Lower leg skin (tissue), 4 donors: ENCODE measurements around the gene POU3F3. TPM values are rescaled to one million over a fixed set of nuclear protein-coding genes. Genes with fewer than 3 reads are reported as not detected.

Source experiments
- DNase-seq, 2 donors: peaks; one replicate each; pipeline ENCODE4 v3.0.0-alpha.2; 2019; ENCODE audit warnings: low spot score in 2 of 2
- H3K4me3 ChIP-seq: fragments of 200-600 bp; sonication (generic); 2 replicates; pipeline ENCODE4 v1.5.1; 2017; ENCODE audit warnings: mild to moderate bottlenecking, low read depth; ENCODE audit not compliant: poor library complexity, severe bottlenecking
- POLR2A ChIP-seq, 2 donors: fragments of 450-650 bp; IDR thresholded peaks; one replicate each; pipeline ENCODE4 v1.6.1; 2016 to 2017; ENCODE audit warnings: antibody characterized with exemption in 2 of 2, mild to moderate bottlenecking in 1 of 2, moderate library complexity in 1 of 2
- WGBS, 2 donors: methylation state at CpG; one replicate each; pipeline ENCODE4 v1.1.5; 2018; 5-methylcytosine and 5-hydroxymethylcytosine counted together
- intact Hi-C: fragments of 100-400 bp; cut with DNase I; formaldehyde crosslinking; loops from one replicate; pipeline ENCODE4 v1.15.0; 2023; ENCODE audit warnings: low total_unique reads
- total RNA-seq, 4 donors: library from RNA; depleted of rRNA; stranded (reverse); fragments of >200 nt; gene quantifications; one replicate each; pipeline ENCODE4 v1.1.0, GENCODE V29; 2016
- TF ChIP-seq, protein P1 (sequence below), 3 donors: fragments of 450-650 bp; IDR thresholded peaks; one replicate each; pipeline ENCODE4 v1.5.1; 2016; ENCODE audit warnings: antibody characterized with exemption in 3 of 3, mild to moderate bottlenecking in 3 of 3, moderate library complexity in 2 of 3

Gene POU3F3
- total RNA-seq, 4 donors from 2014 or later: 0.84 to 3.5 (median 2.1) TPM

DNA sequence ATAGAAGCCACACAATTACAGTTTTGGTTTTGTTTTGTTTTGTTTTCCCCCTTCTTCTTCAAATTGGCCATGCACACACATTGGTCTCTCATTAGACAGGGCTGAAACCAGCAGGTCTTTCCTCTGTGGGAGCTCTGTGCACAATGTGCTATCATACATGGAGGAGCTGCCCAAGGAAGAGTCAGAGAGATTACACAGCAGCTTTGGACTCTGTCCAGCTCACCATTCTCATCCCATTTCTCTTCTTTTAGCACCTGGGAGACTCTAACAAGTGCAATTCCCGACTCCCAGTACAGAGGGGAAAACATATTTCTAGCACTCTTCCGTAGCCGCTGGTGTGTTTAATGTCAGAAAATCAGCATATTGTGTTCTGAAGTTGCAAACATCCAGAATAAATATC, 29.4 kb downstream of the POU3F3 start:
- intact Hi-C loops: no loop called here
- no peak overlapping the region for H3K4me3 ChIP-seq
- WGBS, 2 donors: 84 to 85% methylated on average over 3 of the region's 3 CpGs
- no peak for DNase-seq
- TF ChIP-seq POLR2A (IDR thresholded peaks at IDR 0.05): no peak
- TF ChIP-seq, protein P1, sequence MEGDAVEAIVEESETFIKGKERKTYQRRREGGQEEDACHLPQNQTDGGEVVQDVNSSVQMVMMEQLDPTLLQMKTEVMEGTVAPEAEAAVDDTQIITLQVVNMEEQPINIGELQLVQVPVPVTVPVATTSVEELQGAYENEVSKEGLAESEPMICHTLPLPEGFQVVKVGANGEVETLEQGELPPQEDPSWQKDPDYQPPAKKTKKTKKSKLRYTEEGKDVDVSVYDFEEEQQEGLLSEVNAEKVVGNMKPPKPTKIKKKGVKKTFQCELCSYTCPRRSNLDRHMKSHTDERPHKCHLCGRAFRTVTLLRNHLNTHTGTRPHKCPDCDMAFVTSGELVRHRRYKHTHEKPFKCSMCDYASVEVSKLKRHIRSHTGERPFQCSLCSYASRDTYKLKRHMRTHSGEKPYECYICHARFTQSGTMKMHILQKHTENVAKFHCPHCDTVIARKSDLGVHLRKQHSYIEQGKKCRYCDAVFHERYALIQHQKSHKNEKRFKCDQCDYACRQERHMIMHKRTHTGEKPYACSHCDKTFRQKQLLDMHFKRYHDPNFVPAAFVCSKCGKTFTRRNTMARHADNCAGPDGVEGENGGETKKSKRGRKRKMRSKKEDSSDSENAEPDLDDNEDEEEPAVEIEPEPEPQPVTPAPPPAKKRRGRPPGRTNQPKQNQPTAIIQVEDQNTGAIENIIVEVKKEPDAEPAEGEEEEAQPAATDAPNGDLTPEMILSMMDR (IDR thresholded peaks at IDR 0.05): no peak

DNA sequence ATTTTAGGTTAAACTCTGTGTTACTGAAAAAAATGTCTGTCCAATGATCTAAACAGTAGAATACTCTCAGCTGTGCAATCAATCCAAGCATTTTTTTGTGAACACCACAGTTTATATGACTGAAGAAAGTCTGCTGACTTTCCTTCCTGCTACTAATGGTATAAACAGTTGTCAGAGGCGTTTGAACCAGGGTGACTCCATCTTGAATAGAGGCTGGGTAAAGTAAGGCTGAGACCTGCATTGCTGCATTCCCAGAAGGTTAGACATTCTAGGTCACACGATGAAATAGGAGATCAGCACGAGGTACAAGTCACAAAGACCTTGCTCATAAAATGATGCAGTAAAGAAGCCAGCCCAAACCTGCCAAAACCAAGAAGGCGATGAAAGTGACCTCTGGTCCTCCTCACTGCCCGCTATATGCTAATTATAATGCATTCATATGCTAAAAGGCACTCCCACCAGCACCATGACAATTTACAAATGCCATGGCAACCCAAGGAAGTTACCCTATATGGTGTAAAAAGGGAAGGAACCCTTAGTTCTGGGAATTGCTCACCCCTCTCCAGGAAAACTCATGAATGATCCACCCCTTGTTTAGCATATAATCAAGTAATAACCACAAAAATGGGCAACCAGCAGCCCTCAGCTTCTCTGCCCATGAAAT, 31.3 kb downstream of the POU3F3 start:
- intact Hi-C loops: no loop called here
- no peak for DNase-seq
- TF ChIP-seq, protein P1 (IDR thresholded peaks at IDR 0.05): no peak
- no peak for TF ChIP-seq POLR2A (IDR thresholded peaks at IDR 0.05)
- H3K4me3 ChIP-seq: no peak overlapping the region
- WGBS, 2 donors: 57 to 74% methylated on average over 5 of the region's 5 CpGs

DNA sequence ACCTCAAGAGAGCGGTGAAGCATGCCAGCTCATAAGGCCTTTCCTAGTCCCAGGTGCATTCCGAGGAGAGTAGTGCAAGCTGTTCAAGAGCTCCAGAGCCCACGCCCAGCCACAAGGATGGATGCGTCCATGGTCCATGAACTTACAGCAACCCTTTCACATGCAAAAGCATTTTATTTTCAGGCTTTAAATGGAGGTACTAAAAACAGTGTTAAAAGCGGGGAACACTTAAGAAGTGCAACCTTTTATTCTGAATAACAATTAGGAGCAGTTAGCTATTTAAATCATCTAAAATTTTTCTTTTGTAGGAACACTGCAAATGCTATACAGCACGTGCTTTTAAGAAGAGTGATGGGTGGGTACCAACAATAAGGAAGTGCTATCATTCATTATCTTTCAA, 33.8 kb downstream of the POU3F3 start:
- no peak overlapping the region for H3K4me3 ChIP-seq
- intact Hi-C loops: no loop called here
- 86 to 89% methylated on average over 6 of the region's 6 CpGs for WGBS, 2 donors
- no peak for TF ChIP-seq POLR2A (IDR thresholded peaks at IDR 0.05)
- TF ChIP-seq, protein P1 (IDR thresholded peaks at IDR 0.05): no peak
- no peak for DNase-seq

DNA sequence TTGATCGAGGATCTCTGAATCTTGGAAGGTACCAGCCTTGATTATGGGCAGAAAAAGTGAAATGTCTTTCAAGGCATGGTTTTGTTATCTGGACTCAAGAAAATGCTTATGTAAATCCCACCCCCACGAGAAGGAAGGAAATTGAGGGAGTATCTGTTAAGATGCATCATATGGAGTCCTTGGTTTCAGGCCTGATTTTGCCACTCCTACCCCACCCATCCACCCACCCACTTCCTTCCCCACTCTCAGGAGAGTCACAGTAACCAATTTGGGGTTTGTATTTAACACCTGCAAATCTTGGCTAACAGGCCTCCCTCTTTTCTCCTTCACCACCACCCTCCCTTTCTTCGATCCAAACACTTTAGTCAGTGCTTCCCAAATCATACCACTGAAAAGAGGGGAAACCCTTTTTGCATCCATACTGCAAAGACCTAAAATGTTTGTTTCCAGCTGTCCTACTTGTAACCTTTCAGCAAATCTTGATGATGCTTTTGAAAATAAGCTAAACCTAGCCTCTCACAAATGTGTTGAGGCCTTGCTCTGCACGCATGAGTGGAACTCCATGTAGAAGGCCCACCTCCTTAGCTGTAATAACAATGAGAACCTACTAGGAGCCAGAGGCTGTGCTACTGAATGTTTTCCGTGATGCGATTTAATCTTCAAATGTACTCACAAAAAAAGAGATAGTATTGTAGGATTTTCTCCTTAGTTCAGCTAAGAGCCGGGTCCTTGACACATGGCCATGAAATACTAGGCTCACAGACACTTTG, 34.8 kb downstream of the POU3F3 start:
- no peak for TF ChIP-seq POLR2A (IDR thresholded peaks at IDR 0.05)
- TF ChIP-seq, protein P1 (IDR thresholded peaks at IDR 0.05): no peak
- intact Hi-C loops: no loop called here
- 68 to 84% methylated on average over 7 of the region's 7 CpGs for WGBS, 2 donors
- H3K4me3 ChIP-seq: no peak overlapping the region
- DNase-seq: no peak

DNA sequence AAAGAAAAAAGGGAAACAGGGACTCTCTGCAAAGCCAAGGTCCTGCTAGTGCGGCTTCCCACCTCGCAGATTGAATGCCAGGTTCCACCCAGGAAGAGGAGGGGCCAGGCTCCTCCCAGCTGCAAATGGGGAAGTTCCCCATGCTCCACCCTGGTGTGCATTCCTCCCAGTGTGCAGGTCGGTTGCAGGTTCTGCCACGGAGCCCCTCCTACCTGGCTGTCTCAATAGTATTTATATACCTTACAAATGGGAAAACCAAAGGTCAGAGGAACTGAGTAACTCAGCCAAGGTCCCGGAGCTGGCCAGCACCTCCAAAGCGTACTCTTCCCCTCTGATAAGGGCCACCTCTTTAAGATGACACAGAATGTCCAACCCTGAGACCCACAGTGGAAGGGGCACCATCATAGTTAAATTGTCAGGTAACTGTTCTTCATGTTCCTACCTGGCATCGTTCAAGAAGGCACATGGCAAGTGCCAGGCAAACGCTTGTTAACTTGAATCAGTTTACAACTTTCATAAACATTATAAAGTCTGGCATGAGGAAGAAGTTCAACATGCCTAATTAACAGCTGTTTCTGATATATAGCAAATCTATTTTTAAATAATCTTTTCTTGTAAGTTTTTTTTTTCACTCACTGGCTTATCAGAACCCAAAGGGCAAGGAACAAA, 35.5 kb downstream of the POU3F3 start:
- no peak for TF ChIP-seq POLR2A (IDR thresholded peaks at IDR 0.05)
- TF ChIP-seq, protein P1 (IDR thresholded peaks at IDR 0.05): no peak
- no peak for DNase-seq
- WGBS, 2 donors: 64 to 65% methylated on average over 8 of the region's 8 CpGs
- H3K4me3 ChIP-seq: no peak overlapping the region
- intact Hi-C loops: no loop called here
